ENCODE results near the gene PKNOX2.

- TF ChIP-seq POLR2A (IDR thresholded peaks at IDR 0.05; ENCODE audit: control extremely low read depth in 1 of 2, low read depth in 2 of 2, low read length in 2 of 2) (no peak), TCF12 (IDR thresholded peaks at IDR 0.05; ENCODE audit: low read depth, low read length) (no peak), CTCF (IDR thresholded peaks at IDR 0.05; ENCODE audit: control extremely low read depth in 1 of 3, insufficient read depth in 1 of 3, low read depth in 1 of 3, low read length in 3 of 3) (no peak), TAF7 (optimal IDR thresholded peaks at IDR 0.05; ENCODE audit: borderline replicate concordance, low read depth, low read length) (no peak), TBP (IDR thresholded peaks at IDR 0.05; ENCODE audit: low read depth, low read length) (no peak), TAF1 (IDR thresholded peaks at IDR 0.05; ENCODE audit: low read depth, low read length) (no peak), RFX5 (IDR thresholded peaks at IDR 0.05; ENCODE audit: borderline replicate concordance, low read depth, low read length) (no peak), POLR2AphosphoS5 (IDR thresholded peaks at IDR 0.05; ENCODE audit: low read depth, low read length) (no peak), MAX (IDR thresholded peaks at IDR 0.05) (no peak), CEBPB (IDR thresholded peaks at IDR 0.05; ENCODE audit: low read depth, low read length) (no peak), ATF3 (IDR thresholded peaks at IDR 0.05; ENCODE audit: insufficient read depth, low read depth, low read length) (no peak), ZNF274 (IDR thresholded peaks at IDR 0.05; ENCODE audit: borderline replicate concordance, extremely low read depth, low read length) (no peak)
Measured at GRCh38 chr11:125470355-125470754, 305.8 kb downstream of the PKNOX2 start.

All from H1 (cell line).